Measurements from ENCODE around the gene MAN2A1. TPM values are rescaled to one million over a fixed set of nuclear protein-coding genes. Genes with fewer than 3 reads are reported as not detected.

Gene MAN2A1
- total and polyA plus RNA-seq, 2 experiments from 2014 or later, result 4.4 to 8.6 TPM

GRCh38 chr5:109838157-109838556 is 148.4 kb downstream of the MAN2A1 start:
- TF ChIP-seq, protein P1, sequence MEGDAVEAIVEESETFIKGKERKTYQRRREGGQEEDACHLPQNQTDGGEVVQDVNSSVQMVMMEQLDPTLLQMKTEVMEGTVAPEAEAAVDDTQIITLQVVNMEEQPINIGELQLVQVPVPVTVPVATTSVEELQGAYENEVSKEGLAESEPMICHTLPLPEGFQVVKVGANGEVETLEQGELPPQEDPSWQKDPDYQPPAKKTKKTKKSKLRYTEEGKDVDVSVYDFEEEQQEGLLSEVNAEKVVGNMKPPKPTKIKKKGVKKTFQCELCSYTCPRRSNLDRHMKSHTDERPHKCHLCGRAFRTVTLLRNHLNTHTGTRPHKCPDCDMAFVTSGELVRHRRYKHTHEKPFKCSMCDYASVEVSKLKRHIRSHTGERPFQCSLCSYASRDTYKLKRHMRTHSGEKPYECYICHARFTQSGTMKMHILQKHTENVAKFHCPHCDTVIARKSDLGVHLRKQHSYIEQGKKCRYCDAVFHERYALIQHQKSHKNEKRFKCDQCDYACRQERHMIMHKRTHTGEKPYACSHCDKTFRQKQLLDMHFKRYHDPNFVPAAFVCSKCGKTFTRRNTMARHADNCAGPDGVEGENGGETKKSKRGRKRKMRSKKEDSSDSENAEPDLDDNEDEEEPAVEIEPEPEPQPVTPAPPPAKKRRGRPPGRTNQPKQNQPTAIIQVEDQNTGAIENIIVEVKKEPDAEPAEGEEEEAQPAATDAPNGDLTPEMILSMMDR (IDR thresholded peaks at IDR 0.05; ENCODE audit: low read depth, low read length), result no peak
- Histone ChIP-seq H3K27ac (no peak overlapping the region), H3K4me3 (no peak overlapping the region), H3K36me3 (no peaks in the 10 kb centered on the region), H3K9me3 (ENCODE audit: low read depth) (no peaks in the 10 kb centered on the region), H3K27me3 (no peaks in the 10 kb centered on the region), H3K4me1 (ENCODE audit: low read depth) (no peaks in the 10 kb centered on the region)
- no peak for DNase-seq (ENCODE audit: low read depth in 1 of 2, low spot score in 1 of 2)

DNA sequence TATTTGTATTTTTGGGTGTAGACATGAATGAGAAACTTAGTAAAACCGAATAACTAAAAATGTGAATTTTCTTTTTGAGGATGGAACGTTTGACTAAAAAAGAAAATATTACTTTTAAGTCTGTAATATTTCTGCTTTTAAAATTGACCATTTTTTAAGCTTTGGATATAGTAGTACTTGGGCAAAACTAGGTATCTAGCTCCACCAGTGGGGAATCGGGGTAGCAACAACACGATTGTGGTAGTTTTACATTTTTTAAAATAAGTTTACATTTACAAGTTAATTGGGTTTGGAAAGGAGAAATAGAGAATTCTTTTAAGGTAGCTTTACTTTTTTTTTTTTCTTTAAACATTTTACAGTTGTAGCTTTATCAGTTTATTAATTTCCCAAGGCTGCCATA is 154.4 kb downstream of the MAN2A1 start:
- no peaks in the 10 kb centered on the region for H3K36me3 ChIP-seq
- H3K4me3 ChIP-seq, result no peak overlapping the region
- no peaks in the 10 kb centered on the region for H3K4me1 ChIP-seq (ENCODE audit: low read depth)
- DNase-seq (ENCODE audit: low read depth in 1 of 2, low spot score in 1 of 2), result peak in 1 of 2 donors; percentile 14
- H3K9me3 ChIP-seq (ENCODE audit: low read depth), result no peaks in the 10 kb centered on the region
- no peaks in the 10 kb centered on the region for H3K27me3 ChIP-seq
- no peak overlapping the region for H3K27ac ChIP-seq
- TF ChIP-seq, protein P1 (IDR thresholded peaks at IDR 0.05; ENCODE audit: low read depth, low read length), result peak; percentile 33

GRCh38 chr5:109844695-109845094 is 155.0 kb downstream of the MAN2A1 start:
- Histone ChIP-seq H3K4me1 (ENCODE audit: low read depth) (no peaks in the 10 kb centered on the region), H3K27me3 (no peaks in the 10 kb centered on the region), H3K36me3 (no peaks in the 10 kb centered on the region), H3K9me3 (ENCODE audit: low read depth) (no peaks in the 10 kb centered on the region), H3K27ac (no peak overlapping the region), H3K4me3 (no peak overlapping the region)
- TF ChIP-seq, protein P1 (IDR thresholded peaks at IDR 0.05; ENCODE audit: low read depth, low read length), result no peak
- peak in 1 of 2 donors; percentile 42 for DNase-seq (ENCODE audit: low read depth in 1 of 2, low spot score in 1 of 2)

GRCh38 chr5:109848130-109848529 is 158.4 kb downstream of the MAN2A1 start:
- H3K4me3 ChIP-seq, result no peak overlapping the region
- H3K36me3 ChIP-seq, result no peaks in the 10 kb centered on the region
- H3K27me3 ChIP-seq, result no peaks in the 10 kb centered on the region
- TF ChIP-seq, protein P1 (IDR thresholded peaks at IDR 0.05; ENCODE audit: low read depth, low read length), result no peak
- no peaks in the 10 kb centered on the region for H3K4me1 ChIP-seq (ENCODE audit: low read depth)
- H3K9me3 ChIP-seq (ENCODE audit: low read depth), result no peaks in the 10 kb centered on the region
- H3K27ac ChIP-seq, result no peak overlapping the region
- no peak for DNase-seq (ENCODE audit: low read depth in 1 of 2, low spot score in 1 of 2)

- TF ChIP-seq, protein P1 (IDR thresholded peaks at IDR 0.05; ENCODE audit: low read depth, low read length), result no peak
- DNase-seq (ENCODE audit: low read depth in 1 of 2, low spot score in 1 of 2), result no peak
- no peak overlapping the region for H3K27ac ChIP-seq
These were observed 159.9 kb downstream of the MAN2A1 start for GRCh38 chr5:109849478-109850088.

More at GRCh38 chr5:109849478-109850088, 159.9 kb downstream of the MAN2A1 start:
- no peak overlapping the region for H3K4me3 ChIP-seq
- H3K36me3 ChIP-seq, result no peaks in the 10 kb centered on the region
- no peaks in the 10 kb centered on the region for H3K27me3 ChIP-seq
- no peaks in the 10 kb centered on the region for H3K9me3 ChIP-seq (ENCODE audit: low read depth)
- H3K4me1 ChIP-seq (ENCODE audit: low read depth), result no peaks in the 10 kb centered on the region
